Colonic mucosa (tissue), 4 donors: ENCODE results near the gene SCAI. TPM values are rescaled to one million over a fixed set of nuclear protein-coding genes. Genes with fewer than 3 reads are reported as not detected.
"Not testable (repeated sequence)": the region's sequence is repeated elsewhere in the genome, so short reads cannot be mapped to it uniquely, and the experiment has no call there.

ENCODE experiments used
- DNase-seq: peaks from one replicate; pipeline ENCODE4 v3.0.0-alpha.2; 2020
- H3K27ac ChIP-seq: fragments of 200-600 bp; one replicate; pipeline ENCODE4 v1.8.0; 2021
- H3K27me3 ChIP-seq: fragments of 200-600 bp; one replicate; pipeline ENCODE4 v1.8.0; 2021
- H3K36me3 ChIP-seq: fragments of 200-600 bp; one replicate; pipeline ENCODE4 v1.8.0; 2021
- H3K4me1 ChIP-seq: fragments of 200-600 bp; one replicate; pipeline ENCODE4 v1.8.0; 2021; ENCODE audit warnings: mild to moderate bottlenecking
- H3K4me3 ChIP-seq: fragments of 200-600 bp; one replicate; pipeline ENCODE4 v1.8.0; 2021
- H3K9ac ChIP-seq, 2 donors: one replicate each; pipeline ENCODE4 v1.7.0; 2013; ENCODE audit warnings: control low read depth in 2 of 2, low read depth in 2 of 2, low read length in 2 of 2
- H3K9me3 ChIP-seq: fragments of 200-600 bp; one replicate; pipeline ENCODE4 v1.8.0; 2021
- CTCF ChIP-seq: fragments of 200-600 bp; IDR thresholded peaks from one replicate; pipeline ENCODE4 v1.8.0; 2022; ENCODE audit warnings: antibody characterized with exemption, mild to moderate bottlenecking
- intact Hi-C: fragments of 100-400 bp; cut with DNase I; formaldehyde crosslinking; loops from one replicate; pipeline ENCODE4 v1.14.1; 2022
- total RNA-seq, 2 donors: library from RNA; stranded (reverse); fragmentation: NEBNext Ultra II Directional in 1 of 2; extraction: Animal tissue kit (Norgen Biotek cat#: 25700) in 1 of 2; gene quantifications; one replicate each; pipeline ENCODE4 v1.2.1, GENCODE V29; 2021
- donor health status: healthy.
- donor health status: DM: no; HTN: no; CAD: no.
- donor health status: DM: no; HTN: no; CAD: no.

SCAI gene
- total RNA-seq, 2 donors from 2014 or later, result 6.7 to 8.3 TPM

- Histone ChIP-seq H3K36me3 (no peaks in the 10 kb centered on the region), H3K27ac (no peak overlapping the region), H3K9me3 (no peaks in the 10 kb centered on the region), H3K4me3 (no peak overlapping the region), H3K27me3 (no peaks in the 10 kb centered on the region), H3K4me1 (no peaks in the 10 kb centered on the region), H3K9ac (no peak overlapping the region)
- no peak for DNase-seq
- intact Hi-C loops, result no loop called here
- TF ChIP-seq CTCF, result no peak
Observed at GRCh38 chr9:125043148-125043547, 100.2 kb downstream of the SCAI start.

- DNase-seq, result no peak
- Histone ChIP-seq H3K9ac (no peak overlapping the region), H3K4me3 (no peak overlapping the region), H3K27ac (no peak overlapping the region), H3K36me3 (no peaks in the 10 kb centered on the region), H3K4me1 (no peaks in the 10 kb centered on the region), H3K27me3 (no peaks in the 10 kb centered on the region), H3K9me3 (no peaks in the 10 kb centered on the region)
- no peak for TF ChIP-seq CTCF
- intact Hi-C loops, result no loop called here
Observed at GRCh38 chr9:125038166-125038565, 105.2 kb downstream of the SCAI start.

- no peak for TF ChIP-seq CTCF
- Histone ChIP-seq H3K4me3 (no peak overlapping the region), H3K36me3 (no peaks in the 10 kb centered on the region), H3K4me1 (no peaks in the 10 kb centered on the region), H3K9me3 (no peaks in the 10 kb centered on the region), H3K27ac (no peak overlapping the region), H3K27me3 (no peaks in the 10 kb centered on the region), H3K9ac (no peak overlapping the region)
- intact Hi-C loops, result no loop called here
- no peak for DNase-seq
Observed at GRCh38 chr9:125028041-125028440, 115.3 kb downstream of the SCAI start.

GRCh38 chr9:125024917-125025316, 118.4 kb downstream of the SCAI start:
- no peak overlapping the region for H3K4me3 ChIP-seq
- H3K9me3 ChIP-seq, result no peaks in the 10 kb centered on the region
- no peaks in the 10 kb centered on the region for H3K4me1 ChIP-seq
- no peaks in the 10 kb centered on the region for H3K27me3 ChIP-seq
- no peaks in the 10 kb centered on the region for H3K36me3 ChIP-seq
- H3K27ac ChIP-seq, result peak overlapping the region; percentile 41
- no peak for DNase-seq
- intact Hi-C loops, result no loop called here
- no peak for TF ChIP-seq CTCF
- no peak overlapping the region for H3K9ac ChIP-seq

GRCh38 chr9:125021069-125021468, 122.3 kb downstream of the SCAI start:
- H3K27ac ChIP-seq, result no peak overlapping the region
- H3K9me3 ChIP-seq, result no peaks in the 10 kb centered on the region
- no peak overlapping the region for H3K9ac ChIP-seq
- H3K27me3 ChIP-seq, result no peaks in the 10 kb centered on the region
- DNase-seq, result no peak
- no peaks in the 10 kb centered on the region for H3K36me3 ChIP-seq
- no peak overlapping the region for H3K4me3 ChIP-seq
- no peaks in the 10 kb centered on the region for H3K4me1 ChIP-seq
- no peak for TF ChIP-seq CTCF
- intact Hi-C loops, result no loop called here

- H3K36me3 ChIP-seq, H3K27me3 ChIP-seq, H3K9me3 ChIP-seq, DNase-seq, H3K4me3 ChIP-seq, H3K9ac ChIP-seq, H3K4me1 ChIP-seq, intact Hi-C loops, H3K27ac ChIP-seq: not testable (repeated sequence)
Observed at GRCh38 chr9:125015655-125016054, 127.7 kb downstream of the SCAI start.

- H3K4me1 ChIP-seq, H3K9me3 ChIP-seq, H3K9ac ChIP-seq, H3K36me3 ChIP-seq, H3K27me3 ChIP-seq, intact Hi-C loops, H3K4me3 ChIP-seq, H3K27ac ChIP-seq, DNase-seq: not testable (repeated sequence)
Observed at GRCh38 chr9:125012013-125012412, 131.3 kb downstream of the SCAI start.
